ENCODE measurements around the gene FANCL.
"Not testable (repeated sequence)": the region's sequence is repeated elsewhere in the genome, so short reads cannot be mapped to it uniquely, and the experiment has no call there.

Gene FANCL

GRCh38 chr2:58145769-58146168 lies 95.4 kb downstream of the FANCL start:
- not testable (repeated sequence) for DNase-seq (ENCODE audit: low read depth in 2 of 2)

- DNase-seq (ENCODE audit: low read depth in 2 of 2), result no peak
Observed at GRCh38 chr2:58140508-58141072, 100.5 kb downstream of the FANCL start.

- DNase-seq (ENCODE audit: low read depth in 2 of 2), result no peak
Observed at GRCh38 chr2:58138396-58139030, 102.6 kb downstream of the FANCL start.

- no peak for DNase-seq (ENCODE audit: low read depth in 2 of 2)
Observed at GRCh38 chr2:58137856-58138255, 103.3 kb downstream of the FANCL start.

- no peak for DNase-seq (ENCODE audit: low read depth in 2 of 2)
Observed at GRCh38 chr2:58137221-58137620, 103.9 kb downstream of the FANCL start.

- no peak for DNase-seq (ENCODE audit: low read depth in 2 of 2)
Observed at GRCh38 chr2:58135861-58136260, 105.3 kb downstream of the FANCL start.

- DNase-seq (ENCODE audit: low read depth in 2 of 2), result no peak
Observed at GRCh38 chr2:58133395-58133794, 107.7 kb downstream of the FANCL start.

GRCh38 chr2:58131191-58132011 lies 109.7 kb downstream of the FANCL start:
- no peak for DNase-seq (ENCODE audit: low read depth in 2 of 2)

- no peak for DNase-seq (ENCODE audit: low read depth in 2 of 2)
Observed at GRCh38 chr2:58130238-58130637, 110.9 kb downstream of the FANCL start.

- DNase-seq (ENCODE audit: low read depth in 2 of 2), result no peak
Observed at GRCh38 chr2:58127111-58127510, 114.0 kb downstream of the FANCL start.

GRCh38 chr2:58122540-58122939 lies 118.6 kb downstream of the FANCL start:
- DNase-seq (ENCODE audit: low read depth in 2 of 2), result no peak

GRCh38 chr2:58122040-58122439 lies 119.1 kb downstream of the FANCL start:
- no peak for DNase-seq (ENCODE audit: low read depth in 2 of 2)

- DNase-seq (ENCODE audit: low read depth in 2 of 2), result no peak
Observed at GRCh38 chr2:58120626-58121229, 120.4 kb downstream of the FANCL start.

- DNase-seq (ENCODE audit: low read depth in 2 of 2), result not testable (repeated sequence)
Observed at GRCh38 chr2:58113563-58113962, 127.6 kb downstream of the FANCL start.

- no peak for DNase-seq (ENCODE audit: low read depth in 2 of 2)
Observed at GRCh38 chr2:58110765-58111164, 130.4 kb downstream of the FANCL start.

- no peak for DNase-seq (ENCODE audit: low read depth in 2 of 2)
Observed at GRCh38 chr2:58109481-58109880, 131.6 kb downstream of the FANCL start.
